CD8-positive, alpha-beta memory T cell (primary cell): ENCODE data around the gene NKD2. TPM values are rescaled to one million over a fixed set of nuclear protein-coding genes. Genes with fewer than 3 reads are reported as not detected.
"Not testable (repeated sequence)": the region's sequence is repeated elsewhere in the genome, so short reads cannot be mapped to it uniquely, and the experiment has no call there.

Experiments used
- CTCF ChIA-PET: fragments of 350-600 bp; sonication (Branson Sonifier 250); formaldehyde crosslinking; loops from one replicate; lab custom pipeline; 2021; ENCODE audit warnings: antibody characterized with exemption; lab: Charles Lee
- POLR2A ChIA-PET: fragments of 350-600 bp; sonication (Branson Sonifier 250); formaldehyde crosslinking; loops from one replicate; lab custom pipeline; 2021; ENCODE audit warnings: antibody characterized with exemption; lab: Charles Lee
- DNase-seq, 5 donors: peaks; one replicate each; pipeline versions ENCODE4 v3.0.0 to v3.0.0-alpha.2; 2020 to 2022; ENCODE audit warnings: mixed read lengths in 1 of 5
- H3K27ac ChIP-seq: one replicate; pipeline ENCODE4 v1.7.0; 2013; ENCODE audit warnings: low read depth, mild to moderate bottlenecking, low read length, moderate library complexity
- H3K27me3 ChIP-seq: 2 replicates; pipeline ENCODE4 v1.7.0; 2013; ENCODE audit warnings: low read length, mild to moderate bottlenecking; ENCODE audit not compliant: insufficient read depth, poor library complexity, severe bottlenecking
- H3K36me3 ChIP-seq: 2 replicates; pipeline ENCODE4 v1.7.0; 2013; ENCODE audit warnings: mild to moderate bottlenecking, low read length, moderate library complexity; ENCODE audit not compliant: insufficient read depth
- H3K4me1 ChIP-seq: 2 replicates; pipeline ENCODE4 v1.7.0; 2013; ENCODE audit warnings: mild to moderate bottlenecking, low read length, moderate library complexity; ENCODE audit not compliant: insufficient read depth
- H3K4me3 ChIP-seq: 2 replicates; pipeline ENCODE4 v1.7.0; 2013; ENCODE audit warnings: mild to moderate bottlenecking, low read length
- H3K9me3 ChIP-seq: 2 replicates; pipeline ENCODE4 v1.7.0; 2013; ENCODE audit warnings: mild to moderate bottlenecking, low read length
- H3K27ac Mint-ChIP-seq, 8 donors: one replicate each; pipeline ENCODE4 v1.8.0; 2020 to 2021; ENCODE audit warnings: mixed read lengths in 8 of 8, mild to moderate bottlenecking in 6 of 8, inconsistent platforms in 3 of 8, moderate library complexity in 3 of 8
- H3K27me3 Mint-ChIP-seq, 2 donors: one replicate each; pipeline ENCODE4 v1.8.0; 2020 to 2021; ENCODE audit warnings: mixed read lengths in 2 of 2, mild to moderate bottlenecking in 1 of 2, moderate library complexity in 1 of 2
- H3K36me3 Mint-ChIP-seq, 3 donors: one replicate each; pipeline ENCODE4 v1.8.0; 2020 to 2021; ENCODE audit warnings: mixed read lengths in 3 of 3, inconsistent platforms in 1 of 3, mild to moderate bottlenecking in 1 of 3
- H3K4me1 Mint-ChIP-seq, 3 donors: one replicate each; pipeline ENCODE4 v1.8.0; 2020 to 2021; ENCODE audit warnings: mixed read lengths in 3 of 3, inconsistent platforms in 1 of 3, mild to moderate bottlenecking in 1 of 3
- H3K4me3 Mint-ChIP-seq, 7 donors: one replicate each; pipeline ENCODE4 v1.8.0; 2020 to 2021; ENCODE audit warnings: mixed read lengths in 7 of 7, mild to moderate bottlenecking in 6 of 7, moderate library complexity in 4 of 7, inconsistent platforms in 2 of 7
- H3K9me3 Mint-ChIP-seq, 5 donors: one replicate each; pipeline ENCODE4 v1.8.0; 2020 to 2022; ENCODE audit warnings: mixed read lengths in 5 of 5, mild to moderate bottlenecking in 3 of 5, moderate library complexity in 2 of 5, inconsistent platforms in 1 of 5
- polyA plus RNA-seq: library from polyadenylated mRNA; unstranded; fragments of 300-500 nt; fragmentation: Illumina TruSeq; gene quantifications from one replicate; pipeline ENCODE4 v1.2.3, GENCODE V29; 2021
- total RNA-seq, 2 experiments: library from RNA; stranded (reverse); gene quantifications; one replicate each; pipeline ENCODE4 v1.2.3, GENCODE V29; 2021

NKD2 gene
- total and polyA plus RNA-seq, 3 experiments from 2014 or later: 0.20 to 0.48 TPM; not detected in 1

GRCh38 chr5:1017056-1017455 lies 8.5 kb downstream of the NKD2 start:
- H3K9me3 ChIP-seq: no peaks in the 10 kb centered on the region
- no peak overlapping the region for H3K4me3 ChIP-seq
- POLR2A ChIA-PET: no interaction called here
- H3K36me3 ChIP-seq: no peaks in the 10 kb centered on the region
- DNase-seq: peak in 1 of 5 donors; percentile 19
- H3K4me1 Mint-ChIP-seq: no peaks in the 10 kb centered on the region
- no peaks in the 10 kb centered on the region for H3K36me3 Mint-ChIP-seq
- H3K27ac ChIP-seq: no peak overlapping the region
- no peaks in the 10 kb centered on the region for H3K4me1 ChIP-seq
- H3K27ac Mint-ChIP-seq: no peak overlapping the region
- no peaks in the 10 kb centered on the region for H3K9me3 Mint-ChIP-seq
- H3K27me3 ChIP-seq: no peaks in the 10 kb centered on the region
- CTCF ChIA-PET: no interaction called here
- H3K27me3 Mint-ChIP-seq: peaks cover 0 to under 1% of the 10 kb centered on the region in 2 donors
- H3K4me3 Mint-ChIP-seq: no peak overlapping the region

- no peak overlapping the region for H3K4me3 ChIP-seq
- no peaks in the 10 kb centered on the region for H3K4me1 Mint-ChIP-seq
- H3K36me3 Mint-ChIP-seq: no peaks in the 10 kb centered on the region
- CTCF ChIA-PET: no interaction called here
- H3K4me1 ChIP-seq: no peaks in the 10 kb centered on the region
- H3K27me3 Mint-ChIP-seq: no peaks in the 10 kb centered on the region
- no peaks in the 10 kb centered on the region for H3K27me3 ChIP-seq
- DNase-seq: peak in 1 of 5 donors; percentile 42
- H3K4me3 Mint-ChIP-seq: no peak overlapping the region
- no peak overlapping the region for H3K27ac ChIP-seq
- POLR2A ChIA-PET: no interaction called here
- H3K27ac Mint-ChIP-seq: peak overlapping the region in 1 of 8 donors; percentile 54
- H3K9me3 ChIP-seq: no peaks in the 10 kb centered on the region
- H3K9me3 Mint-ChIP-seq: no peaks in the 10 kb centered on the region
- no peaks in the 10 kb centered on the region for H3K36me3 ChIP-seq
These were observed 9.3 kb downstream of the NKD2 start for GRCh38 chr5:1017691-1018455.

GRCh38 chr5:1018596-1018995 lies 10.0 kb downstream of the NKD2 start:
- no peak overlapping the region for H3K4me3 Mint-ChIP-seq
- H3K9me3 ChIP-seq: no peaks in the 10 kb centered on the region
- no peaks in the 10 kb centered on the region for H3K36me3 Mint-ChIP-seq
- ChIA-PET POLR2A (no interaction called here), CTCF (no interaction called here)
- DNase-seq: peak in 1 of 5 donors; percentile 25
- H3K27me3 Mint-ChIP-seq: no peaks in the 10 kb centered on the region
- peak overlapping the region in 1 of 8 donors; percentile 54 for H3K27ac Mint-ChIP-seq
- no peaks in the 10 kb centered on the region for H3K36me3 ChIP-seq
- no peaks in the 10 kb centered on the region for H3K27me3 ChIP-seq
- H3K4me1 ChIP-seq: no peaks in the 10 kb centered on the region
- H3K4me1 Mint-ChIP-seq: no peaks in the 10 kb centered on the region
- H3K9me3 Mint-ChIP-seq: no peaks in the 10 kb centered on the region
- H3K4me3 ChIP-seq: no peak overlapping the region
- no peak overlapping the region for H3K27ac ChIP-seq

DNA sequence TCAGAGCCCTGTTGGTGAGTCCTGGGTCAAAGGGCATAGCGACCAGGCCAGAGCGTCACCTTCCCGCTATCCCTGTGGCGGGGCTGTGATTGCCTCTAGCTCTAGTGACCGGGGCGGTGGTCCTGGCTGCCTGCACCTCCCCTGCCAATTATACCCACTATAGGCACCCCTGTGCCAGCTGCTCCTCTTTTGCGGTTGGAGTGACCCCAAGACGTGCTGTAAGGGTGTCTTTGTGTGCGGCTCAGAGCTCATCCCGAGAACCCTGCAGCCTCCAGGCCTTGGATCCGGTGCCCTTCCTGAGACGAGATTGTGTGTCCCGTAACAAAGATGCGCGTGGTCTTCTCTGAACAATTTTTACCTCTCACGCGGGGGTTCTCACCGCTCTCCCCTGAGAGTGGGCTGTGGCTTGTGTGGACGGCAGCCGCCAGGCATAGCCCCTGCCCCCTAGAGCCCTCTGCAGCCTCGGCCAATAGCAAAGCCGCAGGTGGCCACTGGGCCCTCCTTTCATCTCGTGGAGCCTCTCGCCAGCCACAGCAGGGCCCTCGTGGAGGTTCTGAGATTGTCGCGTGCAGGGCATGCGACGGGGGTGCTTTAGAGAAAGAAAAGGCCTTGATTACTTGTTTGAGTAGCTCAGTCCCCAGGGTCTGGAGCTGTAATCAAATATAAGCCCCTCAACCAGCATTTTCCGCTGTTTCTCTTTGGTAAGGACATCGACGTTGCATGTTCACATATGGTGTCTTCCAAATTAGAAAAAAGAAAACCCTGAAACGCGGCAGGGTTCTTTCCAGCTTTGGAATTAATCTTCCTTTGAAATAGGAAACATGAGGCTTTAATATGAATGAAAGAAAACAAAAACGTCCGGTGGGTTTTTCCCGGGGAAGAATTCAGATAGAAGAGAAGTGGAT lies 10.7 kb downstream of the NKD2 start:
- Histone ChIP-seq H3K27ac (no peak overlapping the region), H3K27me3 (no peaks in the 10 kb centered on the region), H3K4me1 (no peaks in the 10 kb centered on the region), H3K36me3 (no peaks in the 10 kb centered on the region), H3K4me3 (no peak overlapping the region), H3K9me3 (no peaks in the 10 kb centered on the region)
- POLR2A ChIA-PET: no interaction called here
- Mint-ChIP-seq H3K27ac (no peak overlapping the region), H3K36me3 (no peaks in the 10 kb centered on the region), H3K4me3 (no peak overlapping the region), H3K27me3 (no peaks in the 10 kb centered on the region), H3K9me3 (no peaks in the 10 kb centered on the region), H3K4me1 (no peaks in the 10 kb centered on the region)
- peak in 1 of 5 donors; percentile 25 for DNase-seq
- CTCF ChIA-PET: no interaction called here

GRCh38 chr5:1020452-1020961 lies 11.9 kb downstream of the NKD2 start:
- no peaks in the 10 kb centered on the region for H3K4me1 Mint-ChIP-seq
- H3K36me3 Mint-ChIP-seq: no peaks in the 10 kb centered on the region
- Histone ChIP-seq H3K27ac (no peak overlapping the region), H3K4me1 (no peaks in the 10 kb centered on the region), H3K27me3 (no peaks in the 10 kb centered on the region), H3K36me3 (no peaks in the 10 kb centered on the region), H3K9me3 (no peaks in the 10 kb centered on the region), H3K4me3 (no peak overlapping the region)
- H3K9me3 Mint-ChIP-seq: no peaks in the 10 kb centered on the region
- ChIA-PET CTCF (no interaction called here), POLR2A (no interaction called here)
- no peaks in the 10 kb centered on the region for H3K27me3 Mint-ChIP-seq
- no peak overlapping the region for H3K4me3 Mint-ChIP-seq
- DNase-seq: peak in 1 of 5 donors; percentile 25
- H3K27ac Mint-ChIP-seq: no peak overlapping the region

GRCh38 chr5:1021136-1021968 lies 12.8 kb downstream of the NKD2 start:
- CTCF ChIA-PET: no interaction called here
- H3K27me3 Mint-ChIP-seq: no peaks in the 10 kb centered on the region
- POLR2A ChIA-PET: no interaction called here

DNA sequence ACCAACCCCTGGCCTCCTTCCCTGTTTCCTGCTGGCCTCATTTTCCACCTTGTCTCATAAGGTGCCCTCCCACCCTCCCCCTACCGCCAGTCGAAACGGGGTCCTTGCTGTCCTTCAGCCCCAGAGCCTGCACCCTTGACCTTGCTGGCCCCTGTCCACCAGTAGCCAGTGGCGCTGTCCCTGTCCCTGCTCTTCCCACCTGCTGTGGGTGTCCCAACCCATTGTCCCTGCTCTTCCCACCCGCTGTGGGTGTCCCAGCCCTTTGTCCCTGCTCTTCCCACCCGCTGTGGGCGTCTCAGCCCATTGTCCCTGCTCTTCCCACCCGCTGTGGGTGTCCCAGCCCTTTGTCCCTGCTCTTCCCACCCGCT lies 13.4 kb downstream of the NKD2 start:
- H3K4me1 Mint-ChIP-seq, H3K9me3 Mint-ChIP-seq, H3K4me3 Mint-ChIP-seq, H3K27ac Mint-ChIP-seq, H3K9me3 ChIP-seq, H3K27me3 Mint-ChIP-seq, CTCF ChIA-PET, H3K27me3 ChIP-seq, H3K4me3 ChIP-seq, H3K36me3 ChIP-seq, H3K27ac ChIP-seq, H3K4me1 ChIP-seq, POLR2A ChIA-PET, H3K36me3 Mint-ChIP-seq: not testable (repeated sequence)
- DNase-seq: peak in 1 of 5 donors; percentile 10

More at GRCh38 chr5:1021136-1021968, 12.8 kb downstream of the NKD2 start:
- no peaks in the 10 kb centered on the region for H3K36me3 ChIP-seq
- no peaks in the 10 kb centered on the region for H3K27me3 ChIP-seq
- H3K9me3 Mint-ChIP-seq: no peaks in the 10 kb centered on the region
- H3K4me3 Mint-ChIP-seq: no peak overlapping the region
- DNase-seq: peak in 1 of 5 donors; percentile 39
- H3K27ac Mint-ChIP-seq: no peak overlapping the region
- H3K36me3 Mint-ChIP-seq: no peaks in the 10 kb centered on the region
- H3K4me1 ChIP-seq: no peaks in the 10 kb centered on the region
- no peak overlapping the region for H3K4me3 ChIP-seq
- H3K4me1 Mint-ChIP-seq: no peaks in the 10 kb centered on the region
- H3K27ac ChIP-seq: no peak overlapping the region
- no peaks in the 10 kb centered on the region for H3K9me3 ChIP-seq
